Measurements from ENCODE around the gene DGKH. TPM values are rescaled to one million over a fixed set of nuclear protein-coding genes. Genes with fewer than 3 reads are reported as not detected.

Gene DGKH
- total and polyA plus RNA-seq, 10 of the 15 experiments (the other 5 are each of a cell fraction or from before 2014, with no cell fraction given), result 1.3 to 15.2 (median 7.3) TPM

GRCh38 chr13:42063105-42063504 lies 14.7 kb downstream of the DGKH start:
- H3K79me2 ChIP-seq (ENCODE audit: control insufficient read depth, insufficient read depth, low read length), result no peaks in the 10 kb centered on the region; the same call in none of the 2 replicates
- DNase-seq (ENCODE audit: low read depth, low spot score) (no peak), FAIRE-seq (no peak), ATAC-seq (no peak)
- H4K20me1 ChIP-seq (ENCODE audit: control insufficient read depth, insufficient read depth), result no peaks in the 10 kb centered on the region
- no peak overlapping the region for H3K27ac ChIP-seq (ENCODE audit: control insufficient read depth, insufficient read depth)
- ChIA-PET SMC1A (ENCODE audit: uncharacterized antibody, unreplicated experiment) (interaction anchor here (0.8 to 2.5 kb wide), 8 partner anchors 11 to 391 kb away, joined by 3 to 9 read pairs (median 4); no protein-coding TSS in a partner anchor), CTCF (interaction anchor here (0.6 to 2.2 kb wide), 6 partner anchors 8 to 395 kb away, joined by 3 to 5 read pairs (median 4); no protein-coding TSS in a partner anchor), RAD21 (ENCODE audit: unreplicated experiment) (interaction anchor here (1.3 kb wide), 1 partner anchor 21 kb away, joined by 3 read pairs; no protein-coding TSS in a partner anchor), POLR2A (interaction anchor here (1.3 to 2.1 kb wide), 2 partner anchors 10 to 12 kb away, joined by 3 to 5 read pairs; no protein-coding TSS in a partner anchor)
- TF ChIP-seq ESRRA (IDR thresholded peaks at IDR 0.05; ENCODE audit: low read length), result no peak
- TF ChIP-seq RBBP5 (conservative IDR thresholded peaks at IDR 0.05), result no peak
- TF ChIP-seq, protein P1, sequence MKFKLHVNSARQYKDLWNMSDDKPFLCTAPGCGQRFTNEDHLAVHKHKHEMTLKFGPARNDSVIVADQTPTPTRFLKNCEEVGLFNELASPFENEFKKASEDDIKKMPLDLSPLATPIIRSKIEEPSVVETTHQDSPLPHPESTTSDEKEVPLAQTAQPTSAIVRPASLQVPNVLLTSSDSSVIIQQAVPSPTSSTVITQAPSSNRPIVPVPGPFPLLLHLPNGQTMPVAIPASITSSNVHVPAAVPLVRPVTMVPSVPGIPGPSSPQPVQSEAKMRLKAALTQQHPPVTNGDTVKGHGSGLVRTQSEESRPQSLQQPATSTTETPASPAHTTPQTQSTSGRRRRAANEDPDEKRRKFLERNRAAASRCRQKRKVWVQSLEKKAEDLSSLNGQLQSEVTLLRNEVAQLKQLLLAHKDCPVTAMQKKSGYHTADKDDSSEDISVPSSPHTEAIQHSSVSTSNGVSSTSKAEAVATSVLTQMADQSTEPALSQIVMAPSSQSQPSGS (IDR thresholded peaks at IDR 0.05; ENCODE audit: low read length), result no peak
- no peak for TF ChIP-seq SIX5 (IDR thresholded peaks at IDR 0.05; ENCODE audit: low read depth, low read length, severe bottlenecking)
- TF ChIP-seq SPI1 (IDR thresholded peaks at IDR 0.05; ENCODE audit: borderline replicate concordance, insufficient read depth, low read depth, low read length), result no peak
- no peaks in the 10 kb centered on the region for H3K27me3 ChIP-seq (replicated peaks in 1 of 2; ENCODE audit: control insufficient read depth in 2 of 2, insufficient read depth in 2 of 2, low read length in 1 of 2)
- no peaks in the 10 kb centered on the region for H3K4me1 ChIP-seq (ENCODE audit: control insufficient read depth, insufficient read depth, low read length)
- WGBS (ENCODE audit: insufficient coverage, insufficient replicate concordance, low lambda C conversion rate, missing lambda C conversion rate), result 92% methylated on average over 2 of the region's 2 CpGs
- H3K36me3 ChIP-seq (ENCODE audit: control insufficient read depth in 2 of 2, insufficient read depth in 2 of 2, low read length in 1 of 2), result 0 out of 4 replicates have a peak, but pooled peaks cover 0 to 4% of the 10 kb centered on the region in 2 experiments
- in situ Hi-C loops (cut with MboI), result no loop called here
- no peak overlapping the region for H3K4me3 ChIP-seq
- H3K9ac ChIP-seq (ENCODE audit: control insufficient read depth, insufficient read depth, low read length), result no peak overlapping the region
- H3K4me2 ChIP-seq (ENCODE audit: control insufficient read depth, insufficient read depth), result no peak overlapping the region
- BruUV-seq (replicated peaks), result no TSS peak
- H2AFZ ChIP-seq (ENCODE audit: control insufficient read depth, low read depth, low read length), result no peak overlapping the region
- intact Hi-C loops (cut with micrococcal nuclease; ENCODE audit: unreplicated experiment), result no loop called here
- H3K9me3 ChIP-seq (replicated peaks; ENCODE audit: control insufficient read depth, insufficient read depth, low read length), result peaks cover 2% of the 10 kb centered on the region; the same call in 1 of the 3 replicates
